ENCODE measurements around the gene HOXA10.

Gene HOXA10

DNA sequence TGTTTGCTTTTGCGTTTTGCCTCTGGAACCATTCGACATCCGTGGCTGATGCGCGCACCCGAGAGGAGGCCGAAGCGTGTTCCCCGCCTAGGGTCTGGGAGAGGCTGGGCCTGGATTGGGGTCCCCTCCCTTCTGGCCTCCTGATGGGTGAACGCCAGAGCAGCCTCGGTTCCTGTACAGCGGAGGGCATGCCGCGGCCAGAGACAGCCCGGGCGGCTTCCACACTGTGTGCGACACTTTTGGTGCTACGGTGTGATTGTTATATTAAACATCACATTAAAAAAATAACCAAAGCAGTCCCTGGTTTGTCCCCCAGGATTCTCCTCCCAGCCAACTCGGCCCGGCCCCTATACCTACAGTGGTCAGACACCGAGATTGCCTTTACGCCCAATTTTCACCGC is 14.0 kb downstream of the HOXA10 start:
- TF ChIP-seq, protein P1, sequence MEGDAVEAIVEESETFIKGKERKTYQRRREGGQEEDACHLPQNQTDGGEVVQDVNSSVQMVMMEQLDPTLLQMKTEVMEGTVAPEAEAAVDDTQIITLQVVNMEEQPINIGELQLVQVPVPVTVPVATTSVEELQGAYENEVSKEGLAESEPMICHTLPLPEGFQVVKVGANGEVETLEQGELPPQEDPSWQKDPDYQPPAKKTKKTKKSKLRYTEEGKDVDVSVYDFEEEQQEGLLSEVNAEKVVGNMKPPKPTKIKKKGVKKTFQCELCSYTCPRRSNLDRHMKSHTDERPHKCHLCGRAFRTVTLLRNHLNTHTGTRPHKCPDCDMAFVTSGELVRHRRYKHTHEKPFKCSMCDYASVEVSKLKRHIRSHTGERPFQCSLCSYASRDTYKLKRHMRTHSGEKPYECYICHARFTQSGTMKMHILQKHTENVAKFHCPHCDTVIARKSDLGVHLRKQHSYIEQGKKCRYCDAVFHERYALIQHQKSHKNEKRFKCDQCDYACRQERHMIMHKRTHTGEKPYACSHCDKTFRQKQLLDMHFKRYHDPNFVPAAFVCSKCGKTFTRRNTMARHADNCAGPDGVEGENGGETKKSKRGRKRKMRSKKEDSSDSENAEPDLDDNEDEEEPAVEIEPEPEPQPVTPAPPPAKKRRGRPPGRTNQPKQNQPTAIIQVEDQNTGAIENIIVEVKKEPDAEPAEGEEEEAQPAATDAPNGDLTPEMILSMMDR (IDR thresholded peaks at IDR 0.05; ENCODE audit: control extremely low read depth, extremely low read depth, low read depth, missing control alignments), result no peak
- DNase-seq (ENCODE audit: extremely low spot score), result no peak
- POLR2A ChIA-PET, result no interaction called here
- CTCF ChIA-PET, result interaction anchor here (0.6 to 3.8 kb wide), 33 partner anchors 8 to 1298 kb away, joined by 3 to 59 read pairs (median 6); partner anchors contain the start of gene HOXA3

DNA sequence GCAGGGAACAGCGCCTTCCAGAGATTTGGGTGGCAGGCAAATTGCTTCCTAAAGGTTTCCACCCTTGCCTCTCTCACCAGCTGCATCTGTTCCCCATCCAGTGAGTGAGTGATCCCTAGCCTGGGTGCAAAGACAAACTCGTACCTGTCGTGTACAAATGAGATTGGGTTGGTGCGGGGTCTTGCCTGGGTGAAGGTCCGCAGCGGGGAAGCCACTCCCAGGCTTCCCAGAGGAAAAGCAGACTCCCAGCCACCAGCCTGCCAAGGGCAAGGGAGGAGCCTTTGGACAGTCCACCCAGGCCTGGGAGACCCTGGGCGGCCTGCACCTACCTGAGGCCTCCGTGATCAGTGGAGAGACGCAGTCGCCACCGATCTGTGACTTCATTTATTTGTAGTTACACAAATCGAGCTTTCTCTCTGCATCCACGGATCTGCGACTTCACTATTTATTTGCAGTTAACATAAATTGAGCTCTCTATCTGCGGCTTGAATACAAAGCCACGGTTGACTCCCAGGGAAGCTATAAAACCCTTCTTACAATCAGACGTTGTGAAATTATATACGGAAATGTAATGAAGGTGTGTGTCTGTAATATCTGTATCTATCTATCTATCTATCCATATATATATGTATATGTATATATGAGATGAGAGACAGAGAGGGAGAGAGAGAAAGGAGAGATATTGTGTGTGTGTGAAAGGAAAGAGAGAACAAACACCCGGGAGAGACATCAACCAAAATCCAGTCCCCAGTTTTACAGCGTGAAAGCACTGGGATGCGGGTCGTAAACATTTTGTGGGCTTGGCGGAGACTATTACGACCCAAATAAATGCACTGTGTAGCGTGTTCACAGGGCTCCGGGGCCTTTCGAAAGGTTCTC is 14.6 kb downstream of the HOXA10 start:
- ChIA-PET POLR2A (no interaction called here), CTCF (interaction anchor here (0.9 to 1.7 kb wide), 16 partner anchors 9 to 1267 kb away, joined by 3 to 16 read pairs (median 4); partner anchors contain the start of gene HOXA11)
- TF ChIP-seq, protein P1 (IDR thresholded peaks at IDR 0.05; ENCODE audit: control extremely low read depth, extremely low read depth, low read depth, missing control alignments), result no peak
- DNase-seq (ENCODE audit: extremely low spot score), result no peak

DNA sequence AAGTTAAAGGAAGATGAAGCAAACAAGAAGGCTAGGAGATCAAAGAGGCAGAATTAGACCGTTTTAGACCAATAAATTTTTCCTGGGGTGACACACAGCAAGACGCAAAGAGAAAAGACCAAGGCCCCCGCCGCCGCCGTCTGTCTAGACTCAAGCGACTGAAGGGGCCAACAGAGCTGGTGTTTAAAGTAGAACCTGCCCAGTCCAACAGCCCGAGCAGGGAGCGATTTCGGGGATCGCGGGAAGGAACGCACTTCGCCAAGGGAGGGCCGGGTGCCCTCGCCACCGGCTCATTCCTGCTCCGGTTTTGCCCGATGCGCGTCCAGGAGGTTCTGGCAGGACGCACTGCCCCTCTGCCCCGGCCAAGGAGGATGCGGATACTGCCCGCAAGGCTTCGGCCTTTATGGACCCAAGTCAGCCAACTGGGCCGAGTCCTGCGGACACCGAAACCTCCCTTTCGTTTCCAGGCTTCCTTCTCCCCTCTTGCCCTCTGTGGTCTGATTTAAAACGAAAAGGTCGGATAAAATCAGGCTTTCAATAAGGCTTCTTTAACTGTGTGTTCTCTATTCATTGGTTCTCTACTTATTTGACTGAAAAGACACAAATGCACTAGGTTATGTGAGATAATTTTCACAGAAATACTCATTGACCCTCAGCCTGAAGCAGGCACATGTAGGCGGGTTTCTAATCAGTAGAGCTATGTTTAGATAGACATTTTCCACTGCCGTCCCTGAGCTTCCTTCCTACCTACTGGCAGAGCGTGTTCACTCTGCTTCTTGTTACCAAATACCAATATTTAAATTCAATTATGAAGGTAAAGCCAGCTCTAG is 15.5 kb downstream of the HOXA10 start:
- ChIA-PET CTCF (interaction anchor here (1.0 to 1.7 kb wide), 14 partner anchors 9 to 1266 kb away, joined by 3 to 16 read pairs (median 4); partner anchors contain the start of gene HOXA11), POLR2A (no interaction called here)
- TF ChIP-seq, protein P1 (IDR thresholded peaks at IDR 0.05; ENCODE audit: control extremely low read depth, extremely low read depth, low read depth, missing control alignments), result no peak
- no peak for DNase-seq (ENCODE audit: extremely low spot score)

DNA sequence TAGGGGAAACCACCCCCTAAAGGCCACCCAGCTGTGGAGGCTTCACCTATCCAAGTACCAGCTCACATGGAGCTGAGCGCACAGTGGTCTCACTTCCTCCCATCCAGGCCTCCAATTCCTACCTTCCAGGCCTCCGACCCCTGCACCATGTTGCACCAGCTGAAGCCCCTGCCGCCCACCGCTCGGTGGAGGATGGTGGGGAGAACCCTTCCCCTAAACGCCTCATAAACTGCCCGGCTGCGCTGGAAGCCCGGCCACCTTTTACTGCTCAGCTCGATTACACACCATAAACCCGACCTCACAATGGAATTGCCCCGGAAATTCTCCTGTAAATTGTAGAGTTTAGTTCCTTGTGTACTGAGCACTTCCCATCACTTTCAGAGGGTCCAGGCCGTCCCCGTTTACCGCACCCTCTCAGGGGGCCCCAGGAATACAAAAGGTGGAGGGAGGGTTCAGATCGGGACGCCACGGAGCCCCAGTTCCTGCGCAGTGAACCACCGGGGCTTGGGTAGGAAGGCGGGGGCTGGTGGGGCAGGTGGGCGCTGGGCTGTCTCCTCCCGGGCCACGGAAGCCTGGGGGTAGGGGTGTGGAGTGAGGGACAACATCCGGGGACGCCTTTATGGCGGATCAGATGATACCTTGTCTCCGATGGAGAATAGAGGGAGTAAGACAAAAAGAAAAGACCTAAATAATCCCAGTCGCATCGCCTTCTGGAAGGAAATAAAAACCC is 16.3 kb downstream of the HOXA10 start:
- ChIA-PET POLR2A (no interaction called here), CTCF (interaction anchor here (1.0 to 1.3 kb wide), 3 partner anchors 65 to 788 kb away, joined by 3 to 5 read pairs (median 3); no protein-coding TSS in a partner anchor)
- TF ChIP-seq, protein P1 (IDR thresholded peaks at IDR 0.05; ENCODE audit: control extremely low read depth, extremely low read depth, low read depth, missing control alignments), result no peak
- DNase-seq (ENCODE audit: extremely low spot score), result no peak

DNA sequence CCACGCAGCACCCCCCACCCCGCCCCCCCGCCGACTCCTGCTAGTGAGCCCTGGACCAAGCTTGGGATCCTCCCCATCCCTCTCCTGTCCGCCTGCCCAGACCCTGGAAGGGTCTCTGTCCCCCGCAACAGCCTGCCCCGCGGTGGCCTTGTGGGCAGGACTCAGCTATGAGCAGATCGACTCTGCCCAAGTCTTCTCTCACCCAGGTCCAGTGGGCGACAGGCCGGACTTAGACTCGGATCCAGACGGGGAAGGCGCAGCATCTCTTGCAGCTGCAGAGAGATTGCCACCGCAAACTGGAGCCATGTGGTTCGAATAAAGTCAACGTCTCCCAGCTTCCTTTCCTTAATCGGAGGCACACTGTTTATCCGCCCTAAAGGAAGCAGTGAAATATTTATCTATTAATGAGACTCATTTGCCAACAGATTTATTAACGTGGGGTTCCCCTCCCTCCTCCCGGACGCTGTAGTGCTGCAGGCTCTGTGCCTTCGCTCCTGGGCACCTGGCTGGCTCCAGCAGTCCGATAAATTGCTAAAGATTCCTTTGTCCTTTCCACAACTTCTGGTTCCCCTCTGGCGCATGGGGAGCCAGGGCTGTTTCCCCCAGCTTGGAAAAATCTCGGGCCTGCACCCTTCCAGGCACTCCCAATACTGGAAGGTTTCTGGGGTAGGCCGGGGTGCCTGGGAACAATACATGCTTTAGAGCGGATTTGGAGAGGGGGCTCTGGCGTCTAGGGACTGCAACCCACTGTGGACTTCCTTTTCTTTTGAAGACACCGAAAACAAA is 17.0 kb downstream of the HOXA10 start:
- TF ChIP-seq, protein P1 (IDR thresholded peaks at IDR 0.05; ENCODE audit: control extremely low read depth, extremely low read depth, low read depth, missing control alignments), result no peak
- ChIA-PET POLR2A (no interaction called here), CTCF (interaction anchor here (1.0 to 1.3 kb wide), 2 partner anchors 301 to 787 kb away, joined by 3 to 5 read pairs; no protein-coding TSS in a partner anchor)
- no peak for DNase-seq (ENCODE audit: extremely low spot score)

All from GM10248 (cell line).